Skeletal muscle cell (primary cell): ENCODE data around the gene FRMD3.
"Not testable (repeated sequence)": the region's sequence is repeated elsewhere in the genome, so short reads cannot be mapped to it uniquely, and the experiment has no call there.

Source experiments
- DNase-seq: peaks from one replicate; pipeline ENCODE4 v3.0.0-alpha.2; 2010; ENCODE audit warnings: low read depth
- H3K4me3 ChIP-seq: 2 replicates; pipeline ENCODE4 v1.5.1; 2011; ENCODE audit warnings: low read depth, mild to moderate bottlenecking, control low read depth, low read length, moderate library complexity

The FRMD3 gene

GRCh38 chr9:83526901-83527300 is 11.3 kb downstream of the FRMD3 start:
- no peak overlapping the region for H3K4me3 ChIP-seq
- DNase-seq, result no peak

- no peak overlapping the region for H3K4me3 ChIP-seq
- no peak for DNase-seq
These were observed 12.0 kb downstream of the FRMD3 start for GRCh38 chr9:83526211-83526610.

- DNase-seq, result no peak
- H3K4me3 ChIP-seq, result no peak overlapping the region
These were observed 14.5 kb downstream of the FRMD3 start for GRCh38 chr9:83523684-83524083.

GRCh38 chr9:83521411-83521810 is 16.8 kb downstream of the FRMD3 start:
- H3K4me3 ChIP-seq, result no peak overlapping the region
- no peak for DNase-seq

- no peak overlapping the region for H3K4me3 ChIP-seq
- no peak for DNase-seq
These were observed 17.2 kb downstream of the FRMD3 start for GRCh38 chr9:83521011-83521410.

- no peak overlapping the region for H3K4me3 ChIP-seq
- DNase-seq, result no peak
These were observed 17.9 kb downstream of the FRMD3 start for GRCh38 chr9:83520292-83520691.

- H3K4me3 ChIP-seq, DNase-seq: not testable (repeated sequence)
These were observed 20.2 kb downstream of the FRMD3 start for GRCh38 chr9:83517980-83518379.

- H3K4me3 ChIP-seq, result no peak overlapping the region
- DNase-seq, result no peak
These were observed 23.4 kb downstream of the FRMD3 start for GRCh38 chr9:83514767-83515166.

- H3K4me3 ChIP-seq, result no peak overlapping the region
- no peak for DNase-seq
These were observed 25.6 kb downstream of the FRMD3 start for GRCh38 chr9:83512621-83513020.

GRCh38 chr9:83511051-83511450 is 27.1 kb downstream of the FRMD3 start:
- DNase-seq, result peak; percentile 12

GRCh38 chr9:83509402-83509801 is 28.8 kb downstream of the FRMD3 start:
- DNase-seq, result peak; percentile 35
- no peak overlapping the region for H3K4me3 ChIP-seq

More at GRCh38 chr9:83511051-83511450, 27.1 kb downstream of the FRMD3 start:
- H3K4me3 ChIP-seq, result no peak overlapping the region

GRCh38 chr9:83508067-83508466 is 30.1 kb downstream of the FRMD3 start:
- DNase-seq, result peak; percentile 11

GRCh38 chr9:83505282-83505681 is 32.9 kb downstream of the FRMD3 start:
- no peak for DNase-seq

More at GRCh38 chr9:83508067-83508466, 30.1 kb downstream of the FRMD3 start:
- no peak overlapping the region for H3K4me3 ChIP-seq

GRCh38 chr9:83503866-83504265 is 34.3 kb downstream of the FRMD3 start:
- no peak overlapping the region for H3K4me3 ChIP-seq
- no peak for DNase-seq

More at GRCh38 chr9:83505282-83505681, 32.9 kb downstream of the FRMD3 start:
- H3K4me3 ChIP-seq, result no peak overlapping the region

GRCh38 chr9:83501565-83501964 is 36.6 kb downstream of the FRMD3 start:
- DNase-seq, result no peak
- H3K4me3 ChIP-seq, result no peak overlapping the region

- H3K4me3 ChIP-seq, result no peak overlapping the region
- no peak for DNase-seq
These were observed 40.8 kb downstream of the FRMD3 start for GRCh38 chr9:83497441-83497840.

GRCh38 chr9:83491995-83492394 is 46.2 kb downstream of the FRMD3 start:
- H3K4me3 ChIP-seq, result no peak overlapping the region
- no peak for DNase-seq

GRCh38 chr9:83491413-83491812 is 46.8 kb downstream of the FRMD3 start:
- no peak overlapping the region for H3K4me3 ChIP-seq
- DNase-seq, result no peak

- H3K4me3 ChIP-seq, result no peak overlapping the region
- no peak for DNase-seq
These were observed 48.2 kb downstream of the FRMD3 start for GRCh38 chr9:83489961-83490360.

- DNase-seq, result no peak
- H3K4me3 ChIP-seq, result no peak overlapping the region
These were observed 53.2 kb downstream of the FRMD3 start for GRCh38 chr9:83484990-83485389.

GRCh38 chr9:83483223-83483622 is 55.0 kb downstream of the FRMD3 start:
- no peak overlapping the region for H3K4me3 ChIP-seq
- no peak for DNase-seq

GRCh38 chr9:83479765-83480164 is 58.4 kb downstream of the FRMD3 start:
- no peak for DNase-seq
- H3K4me3 ChIP-seq, result no peak overlapping the region
